Measurements from ENCODE around the gene FMN1.

GRCh38 chr15:33137101-33137500, 57.4 kb downstream of the FMN1 start:
- TF ChIP-seq CTCF (IDR thresholded peaks at IDR 0.05): no peak
- no peak for TF ChIP-seq POLR2A (IDR thresholded peaks at IDR 0.05)
